Esophagus muscularis mucosa (tissue), 4 donors: Measurements from ENCODE around the gene SOS1. TPM values are rescaled to one million over a fixed set of nuclear protein-coding genes. Genes with fewer than 3 reads are reported as not detected.

Source experiments
- DNase-seq: peaks from one replicate; pipeline ENCODE4 v3.0.0-alpha.2; 2017; ENCODE audit errors: extremely low spot score
- H3K27ac ChIP-seq, 4 donors: fragments of 200-600 bp; sonication (generic); replicated peaks in 1 of 4; 1 replicate in 3 of 4; 2 replicates in 1 of 4; pipeline ENCODE4 v1.5.1; 2016 to 2019; ENCODE audit warnings: mild to moderate bottlenecking in 1 of 4
- H3K27me3 ChIP-seq, 4 donors: fragments of 200-600 bp; sonication (generic); one replicate each; pipeline versions ENCODE4 v1.5.1 to v1.6.0; 2016 to 2019
- H3K36me3 ChIP-seq, 4 donors: fragments of 200-600 bp; sonication (generic); one replicate each; pipeline ENCODE4 v1.5.1; 2016 to 2019
- H3K4me1 ChIP-seq, 4 donors: fragments of 200-600 bp; sonication (generic); one replicate each; pipeline ENCODE4 v1.5.1; 2016 to 2019
- H3K4me3 ChIP-seq, 4 donors: fragments of 200-600 bp; sonication (generic); 1 replicate in 2 of 4; 2 replicates in 2 of 4; pipeline ENCODE4 v1.5.1; 2016 to 2019; ENCODE audit warnings: mild to moderate bottlenecking in 4 of 4, moderate library complexity in 1 of 4
- H3K9me3 ChIP-seq, 4 donors: fragments of 200-600 bp; sonication (generic); 1 replicate in 3 of 4; 2 replicates in 1 of 4; pipeline ENCODE4 v1.5.1; 2016 to 2019
- EP300 ChIP-seq: sonication (generic); formaldehyde crosslinking; IDR thresholded peaks from one replicate; pipeline ENCODE4 v1.6.1; 2017; ENCODE audit warnings: antibody characterized with exemption
- POLR2A ChIP-seq: fragments of 450-650 bp; IDR thresholded peaks from one replicate; pipeline ENCODE4 v1.6.1; 2017; ENCODE audit warnings: antibody characterized with exemption, moderate library complexity, mild to moderate bottlenecking, low read depth
- POLR2AphosphoS5 ChIP-seq, 2 donors: sonication (generic); formaldehyde crosslinking; IDR thresholded peaks; one replicate each; pipeline ENCODE4 v1.6.1; 2017; ENCODE audit warnings: antibody characterized with exemption in 2 of 2
- WGBS: methylation state at CpG from one replicate; pipeline ENCODE4 v1.1.5; 2018; 5-methylcytosine and 5-hydroxymethylcytosine counted together
- intact Hi-C: fragments of 100-400 bp; cut with DNase I; formaldehyde crosslinking; loops from one replicate; pipeline ENCODE4 v1.15.1; 2023
- total RNA-seq, 4 donors: library from RNA; depleted of rRNA; stranded (reverse); fragments of >200 nt; gene quantifications; one replicate each; pipeline versions ENCODE4 v1.1.0 to v1.2.1, GENCODE V29; 2016
- TF ChIP-seq, protein P1 (sequence below), 3 experiments: fragments of 200-600 bp in 2 of 3; fragments of 450-650 bp in 1 of 3; sonication (generic) in 2 of 3; IDR thresholded peaks; one replicate each; pipeline ENCODE4 v1.5.1; 2017 to 2019; ENCODE audit warnings: antibody characterized with exemption in 3 of 3, mild to moderate bottlenecking in 2 of 3, moderate library complexity in 1 of 3

The SOS1 gene
- total RNA-seq, 4 donors from 2014 or later: 33.3 to 48.6 (median 35.7) TPM

DNA sequence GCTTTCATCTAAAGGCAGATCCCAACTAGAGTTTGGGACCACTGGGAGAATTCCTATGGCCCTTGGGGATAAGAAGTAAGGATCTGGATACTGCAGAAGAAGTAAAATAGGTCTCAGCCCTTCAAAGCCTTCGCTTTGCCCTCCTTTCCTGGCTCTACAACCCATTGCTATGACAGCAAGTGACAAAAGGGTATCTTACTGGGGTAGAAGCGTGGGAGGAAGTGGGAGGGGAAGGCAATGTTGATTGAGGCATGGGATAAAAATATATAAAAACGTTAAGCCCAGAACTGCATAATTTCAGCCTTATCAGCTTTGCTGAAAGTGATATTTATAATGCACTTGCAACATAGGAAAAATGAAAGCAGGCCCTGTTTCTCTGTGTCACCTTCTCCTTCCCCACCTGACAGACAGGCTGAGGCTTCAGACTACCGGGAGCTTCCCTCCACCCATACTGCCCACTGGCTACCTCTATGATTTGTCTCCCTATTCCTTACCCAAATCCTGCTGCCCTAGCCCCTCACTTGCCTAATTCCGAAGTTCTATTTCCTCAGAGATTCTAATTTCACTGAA is 14.9 kb upstream of the SOS1 start:
- H3K36me3 ChIP-seq: no peaks in the 10 kb centered on the region
- peaks cover 0 to 24% (median 2%) of the 10 kb centered on the region in 4 donors for H3K4me1 ChIP-seq
- no peaks in the 10 kb centered on the region for H3K27me3 ChIP-seq
- H3K4me3 ChIP-seq: no peak overlapping the region
- H3K27ac ChIP-seq: no peak overlapping the region
- TF ChIP-seq POLR2AphosphoS5 (IDR thresholded peaks at IDR 0.05): no peak
- TF ChIP-seq EP300: no peak
- TF ChIP-seq, protein P1, sequence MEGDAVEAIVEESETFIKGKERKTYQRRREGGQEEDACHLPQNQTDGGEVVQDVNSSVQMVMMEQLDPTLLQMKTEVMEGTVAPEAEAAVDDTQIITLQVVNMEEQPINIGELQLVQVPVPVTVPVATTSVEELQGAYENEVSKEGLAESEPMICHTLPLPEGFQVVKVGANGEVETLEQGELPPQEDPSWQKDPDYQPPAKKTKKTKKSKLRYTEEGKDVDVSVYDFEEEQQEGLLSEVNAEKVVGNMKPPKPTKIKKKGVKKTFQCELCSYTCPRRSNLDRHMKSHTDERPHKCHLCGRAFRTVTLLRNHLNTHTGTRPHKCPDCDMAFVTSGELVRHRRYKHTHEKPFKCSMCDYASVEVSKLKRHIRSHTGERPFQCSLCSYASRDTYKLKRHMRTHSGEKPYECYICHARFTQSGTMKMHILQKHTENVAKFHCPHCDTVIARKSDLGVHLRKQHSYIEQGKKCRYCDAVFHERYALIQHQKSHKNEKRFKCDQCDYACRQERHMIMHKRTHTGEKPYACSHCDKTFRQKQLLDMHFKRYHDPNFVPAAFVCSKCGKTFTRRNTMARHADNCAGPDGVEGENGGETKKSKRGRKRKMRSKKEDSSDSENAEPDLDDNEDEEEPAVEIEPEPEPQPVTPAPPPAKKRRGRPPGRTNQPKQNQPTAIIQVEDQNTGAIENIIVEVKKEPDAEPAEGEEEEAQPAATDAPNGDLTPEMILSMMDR (IDR thresholded peaks at IDR 0.05): no peak
- no peak for TF ChIP-seq POLR2A
- intact Hi-C loops: no loop called here
- DNase-seq: no peak
- H3K9me3 ChIP-seq: no peaks in the 10 kb centered on the region
- 76% methylated on average over 5 of the region's 5 CpGs for WGBS

- Histone ChIP-seq H3K4me1 (peaks cover 0 to 7% (median 1%) of the 10 kb centered on the region in 4 donors), H3K9me3 (no peaks in the 10 kb centered on the region), H3K27me3 (no peaks in the 10 kb centered on the region), H3K36me3 (no peaks in the 10 kb centered on the region), H3K27ac (no peak overlapping the region), H3K4me3 (no peak overlapping the region)
- intact Hi-C loops: no loop called here
- 85% methylated on average over 3 of the region's 3 CpGs for WGBS
- TF ChIP-seq, protein P1 (IDR thresholded peaks at IDR 0.05): no peak
- TF ChIP-seq EP300: no peak
- no peak for TF ChIP-seq POLR2A
- TF ChIP-seq POLR2AphosphoS5 (IDR thresholded peaks at IDR 0.05): no peak
- no peak for DNase-seq
Measured at GRCh38 chr2:39133215-39133851, 12.5 kb upstream of the SOS1 start.

DNA sequence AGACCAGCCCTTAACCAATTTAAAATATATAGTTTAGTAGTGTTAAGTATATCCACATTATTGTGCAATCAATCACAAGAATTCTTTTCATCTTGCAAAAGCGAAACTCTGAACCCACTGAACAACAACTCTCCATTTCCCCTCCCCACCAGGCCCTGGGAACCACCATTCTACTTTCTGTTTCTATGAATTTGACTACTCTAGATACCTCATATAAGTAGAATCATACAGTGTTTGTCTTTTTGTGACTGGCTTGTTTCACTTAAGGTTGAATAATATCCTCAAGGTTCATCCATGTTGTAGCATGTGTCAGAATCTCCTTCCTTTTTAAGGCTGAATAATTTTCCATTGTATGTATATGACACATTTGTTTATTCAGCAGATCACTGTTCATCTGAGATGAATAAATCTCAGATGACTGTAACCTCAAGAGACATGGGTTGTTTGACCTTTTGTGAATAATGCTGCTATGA is 8.1 kb upstream of the SOS1 start:
- WGBS: 74% methylated on average over 1 of the region's 1 CpG
- TF ChIP-seq POLR2AphosphoS5 (IDR thresholded peaks at IDR 0.05) (no peak), EP300 (no peak), POLR2A (no peak)
- TF ChIP-seq, protein P1 (IDR thresholded peaks at IDR 0.05): no peak
- no peak for DNase-seq
- intact Hi-C loops: loop anchor here (10.0 kb wide), 1 partner anchor 524 kb away; the partner anchor contains the start of gene HNRNPLL
- H3K36me3 ChIP-seq: no peaks in the 10 kb centered on the region
- H3K4me3 ChIP-seq: no peak overlapping the region
- no peaks in the 10 kb centered on the region for H3K27me3 ChIP-seq
- peaks cover 7 to 33% (median 29%) of the 10 kb centered on the region in 4 donors for H3K4me1 ChIP-seq
- H3K9me3 ChIP-seq: no peaks in the 10 kb centered on the region
- peak overlapping the region in 1 of 4 donors; percentile 9 for H3K27ac ChIP-seq

GRCh38 chr2:39127973-39128372 is 7.1 kb upstream of the SOS1 start:
- Histone ChIP-seq H3K4me3 (no peak overlapping the region), H3K27ac (peak overlapping the region; percentile 9 to 72 (median 48)), H3K4me1 (peaks cover 14 to 42% (median 39%) of the 10 kb centered on the region in 4 donors), H3K27me3 (no peaks in the 10 kb centered on the region), H3K36me3 (no peaks in the 10 kb centered on the region), H3K9me3 (no peaks in the 10 kb centered on the region)
- 52% methylated on average over 1 of the region's 1 CpG for WGBS
- TF ChIP-seq POLR2A (no peak), POLR2AphosphoS5 (IDR thresholded peaks at IDR 0.05) (no peak), EP300 (no peak)
- TF ChIP-seq, protein P1 (IDR thresholded peaks at IDR 0.05): no peak
- intact Hi-C loops: loop anchor here (10.0 kb wide), 1 partner anchor 523 kb away; the partner anchor contains the start of gene HNRNPLL
- DNase-seq: no peak
